NB4 (cell line): ENCODE data around the gene PBX3.

Experiments used
- DNase-seq: peaks from one replicate; pipeline ENCODE4 v3.0.0; 2010; ENCODE audit warnings: low read depth
- H3K4me3 ChIP-seq: one replicate; pipeline ENCODE4 v1.5.1; 2011; ENCODE audit warnings: mild to moderate bottlenecking, low read depth, low read length, moderate library complexity
- MYC ChIP-seq: IDR thresholded peaks from 2 replicates; pipeline ENCODE4 v1.6.1; 2011; ENCODE audit warnings: low read depth, low read length
- POLR2A ChIP-seq: IDR thresholded peaks from 2 replicates; pipeline ENCODE4 v1.6.1; 2011; ENCODE audit warnings: mild to moderate bottlenecking; ENCODE audit not compliant: insufficient read length; ENCODE audit errors: extremely low read depth
- TF ChIP-seq, protein P1 (sequence below): IDR thresholded peaks from 2 replicates; pipeline ENCODE4 v1.6.1; 2011; ENCODE audit warnings: low read depth, low read length
- TF ChIP-seq, protein P2 (sequence below): IDR thresholded peaks from one replicate; pipeline ENCODE4 v1.5.1; 2012; ENCODE audit warnings: low read depth, low read length

Gene PBX3

DNA sequence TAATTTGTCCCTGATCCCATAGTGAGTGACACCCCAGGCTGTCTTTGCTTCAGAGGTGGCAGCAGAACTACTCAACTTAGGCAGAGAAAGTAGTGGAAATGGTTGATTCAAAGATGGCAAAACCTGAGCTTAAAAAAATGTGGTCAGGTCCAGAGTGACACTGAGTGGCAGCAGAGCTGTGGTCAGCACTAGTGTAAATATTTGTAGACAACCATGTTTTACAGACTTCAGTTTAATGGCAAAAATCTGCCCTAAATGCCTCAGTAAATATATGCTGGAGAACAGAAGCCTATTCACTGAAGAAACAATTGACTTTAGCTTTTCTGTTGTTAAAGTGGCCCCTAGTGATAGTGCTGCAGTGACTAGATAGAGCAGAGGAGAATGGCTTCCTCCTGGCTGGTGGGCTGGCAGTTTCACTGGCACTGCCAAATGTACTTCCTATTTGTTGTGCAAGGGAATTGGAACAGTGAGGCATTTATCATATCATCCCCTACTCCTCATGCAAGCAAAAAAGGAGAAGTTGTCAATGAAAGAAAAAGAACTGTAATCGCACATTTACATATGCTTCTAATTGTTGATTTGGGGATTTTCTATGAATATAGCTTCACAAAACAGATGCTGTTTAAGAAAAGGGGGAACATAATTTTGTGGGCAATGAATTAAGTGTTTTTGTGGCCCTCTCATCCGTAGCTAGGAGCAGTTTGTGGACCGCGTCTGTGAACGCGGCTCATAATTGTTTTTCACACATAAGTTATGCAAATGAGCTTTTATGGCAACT is 12.0 kb downstream of the PBX3 start:
- peak overlapping the region; percentile 77 for H3K4me3 ChIP-seq
- DNase-seq: peak; percentile 90
- TF ChIP-seq, protein P1, sequence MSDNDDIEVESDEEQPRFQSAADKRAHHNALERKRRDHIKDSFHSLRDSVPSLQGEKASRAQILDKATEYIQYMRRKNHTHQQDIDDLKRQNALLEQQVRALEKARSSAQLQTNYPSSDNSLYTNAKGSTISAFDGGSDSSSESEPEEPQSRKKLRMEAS: 0 out of 2 replicates have a peak, but pooled peaks have one; percentile 2
- TF ChIP-seq, protein P2, sequence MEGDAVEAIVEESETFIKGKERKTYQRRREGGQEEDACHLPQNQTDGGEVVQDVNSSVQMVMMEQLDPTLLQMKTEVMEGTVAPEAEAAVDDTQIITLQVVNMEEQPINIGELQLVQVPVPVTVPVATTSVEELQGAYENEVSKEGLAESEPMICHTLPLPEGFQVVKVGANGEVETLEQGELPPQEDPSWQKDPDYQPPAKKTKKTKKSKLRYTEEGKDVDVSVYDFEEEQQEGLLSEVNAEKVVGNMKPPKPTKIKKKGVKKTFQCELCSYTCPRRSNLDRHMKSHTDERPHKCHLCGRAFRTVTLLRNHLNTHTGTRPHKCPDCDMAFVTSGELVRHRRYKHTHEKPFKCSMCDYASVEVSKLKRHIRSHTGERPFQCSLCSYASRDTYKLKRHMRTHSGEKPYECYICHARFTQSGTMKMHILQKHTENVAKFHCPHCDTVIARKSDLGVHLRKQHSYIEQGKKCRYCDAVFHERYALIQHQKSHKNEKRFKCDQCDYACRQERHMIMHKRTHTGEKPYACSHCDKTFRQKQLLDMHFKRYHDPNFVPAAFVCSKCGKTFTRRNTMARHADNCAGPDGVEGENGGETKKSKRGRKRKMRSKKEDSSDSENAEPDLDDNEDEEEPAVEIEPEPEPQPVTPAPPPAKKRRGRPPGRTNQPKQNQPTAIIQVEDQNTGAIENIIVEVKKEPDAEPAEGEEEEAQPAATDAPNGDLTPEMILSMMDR: no peak

- peak overlapping the region; percentile 77 for H3K4me3 ChIP-seq
Observed at GRCh38 chr9:125759764-125760129, 12.6 kb downstream of the PBX3 start.

GRCh38 chr9:125760537-125760936 is 13.4 kb downstream of the PBX3 start:
- no peak overlapping the region for H3K4me3 ChIP-seq
- no peak for DNase-seq

More at GRCh38 chr9:125759764-125760129, 12.6 kb downstream of the PBX3 start:
- DNase-seq: peak; percentile 73
- TF ChIP-seq MYC: no peak
- no peak for TF ChIP-seq POLR2A
- TF ChIP-seq, protein P2: no peak
- TF ChIP-seq, protein P1: no peak

DNA sequence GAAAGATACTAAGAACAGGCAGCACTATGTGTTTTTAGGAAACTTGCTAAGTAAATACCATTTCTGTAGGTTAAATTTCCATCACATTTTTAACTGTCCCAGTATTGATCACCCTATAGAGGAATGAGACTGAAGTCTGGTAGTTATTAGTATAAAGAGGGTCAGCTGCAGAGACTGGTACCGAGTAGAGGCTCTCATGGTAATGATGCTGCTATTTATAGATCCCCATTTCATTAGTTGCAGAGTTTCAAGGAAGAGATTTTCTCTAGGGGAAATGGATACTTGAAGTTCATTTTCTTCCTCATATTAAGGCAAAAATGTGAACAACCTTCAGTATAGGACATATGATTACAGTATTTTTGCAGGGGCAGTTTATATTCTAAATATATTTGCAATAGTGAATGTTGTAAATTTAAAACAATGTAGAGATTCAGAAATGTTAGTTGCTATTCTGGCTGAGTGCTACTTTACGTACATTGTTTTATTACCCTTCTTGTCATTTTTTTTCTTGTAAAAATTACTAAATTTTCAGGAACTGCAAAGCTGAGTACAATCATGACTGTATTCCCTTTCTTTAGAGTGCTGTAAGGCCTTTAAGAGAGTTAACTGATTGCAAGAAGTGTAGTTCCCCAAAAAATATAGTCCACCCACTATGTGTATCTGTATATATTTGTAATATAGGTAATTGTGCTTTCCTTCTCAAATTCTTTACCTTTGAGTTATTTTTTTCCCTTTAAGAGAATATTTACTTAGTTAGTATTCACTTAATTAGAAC is 14.7 kb downstream of the PBX3 start:
- TF ChIP-seq POLR2A (no peak), MYC (no peak)
- TF ChIP-seq, protein P2: no peak
- TF ChIP-seq, protein P1: no peak
- DNase-seq: no peak
- no peak overlapping the region for H3K4me3 ChIP-seq

More at GRCh38 chr9:125760537-125760936, 13.4 kb downstream of the PBX3 start:
- TF ChIP-seq, protein P1: no peak
- TF ChIP-seq MYC (no peak), POLR2A (no peak)
- TF ChIP-seq, protein P2: no peak

DNA sequence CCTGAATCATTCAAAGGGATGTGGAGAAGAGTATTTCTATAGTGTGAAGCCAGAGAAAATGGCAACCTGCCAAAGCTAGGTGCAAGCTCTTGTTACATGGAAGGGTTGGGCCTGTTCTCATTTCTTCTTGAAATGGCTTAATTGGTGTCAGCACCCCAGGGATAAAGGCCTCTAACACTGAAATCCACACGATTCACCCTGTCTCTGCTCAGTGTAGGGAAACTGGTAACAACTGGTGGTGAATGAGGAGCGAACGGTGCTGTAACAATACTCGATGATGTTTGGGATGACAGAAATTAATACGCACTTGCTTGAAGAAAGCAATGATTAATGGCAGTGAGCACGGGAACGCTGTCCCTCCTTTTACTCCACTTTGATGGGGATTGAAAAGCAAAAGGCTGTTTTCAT is 16.2 kb downstream of the PBX3 start:
- DNase-seq: peak; percentile 17
- H3K4me3 ChIP-seq: no peak overlapping the region
- TF ChIP-seq MYC: no peak
- no peak for TF ChIP-seq POLR2A
- TF ChIP-seq, protein P2: no peak
- TF ChIP-seq, protein P1: no peak
